Transverse colon (tissue), 4 donors: ENCODE measurements around the gene SNPH.

Experiments used
- POLR2A ChIP-seq: fragments of 450-650 bp; IDR thresholded peaks from one replicate; pipeline ENCODE4 v1.6.1; 2016; ENCODE audit warnings: antibody characterized with exemption, mild to moderate bottlenecking, moderate library complexity
- POLR2AphosphoS5 ChIP-seq, 3 donors: sonication (generic); formaldehyde crosslinking; IDR thresholded peaks; one replicate each; pipeline ENCODE4 v1.6.1; 2016; ENCODE audit warnings: antibody characterized with exemption in 3 of 3
- TF ChIP-seq, protein P1 (sequence below), 5 experiments: fragments of 200-600 bp in 3 of 5; fragments of 450-650 bp in 2 of 5; sonication (generic) in 3 of 5; IDR thresholded peaks; 1 replicate in 2 of 5; 2 replicates in 3 of 5; pipeline ENCODE4 v1.5.1; 2016 to 2017; ENCODE audit warnings: antibody characterized with exemption in 5 of 5, inconsistent platforms in 3 of 5, mild to moderate bottlenecking in 2 of 5, moderate library complexity in 1 of 5

DNA sequence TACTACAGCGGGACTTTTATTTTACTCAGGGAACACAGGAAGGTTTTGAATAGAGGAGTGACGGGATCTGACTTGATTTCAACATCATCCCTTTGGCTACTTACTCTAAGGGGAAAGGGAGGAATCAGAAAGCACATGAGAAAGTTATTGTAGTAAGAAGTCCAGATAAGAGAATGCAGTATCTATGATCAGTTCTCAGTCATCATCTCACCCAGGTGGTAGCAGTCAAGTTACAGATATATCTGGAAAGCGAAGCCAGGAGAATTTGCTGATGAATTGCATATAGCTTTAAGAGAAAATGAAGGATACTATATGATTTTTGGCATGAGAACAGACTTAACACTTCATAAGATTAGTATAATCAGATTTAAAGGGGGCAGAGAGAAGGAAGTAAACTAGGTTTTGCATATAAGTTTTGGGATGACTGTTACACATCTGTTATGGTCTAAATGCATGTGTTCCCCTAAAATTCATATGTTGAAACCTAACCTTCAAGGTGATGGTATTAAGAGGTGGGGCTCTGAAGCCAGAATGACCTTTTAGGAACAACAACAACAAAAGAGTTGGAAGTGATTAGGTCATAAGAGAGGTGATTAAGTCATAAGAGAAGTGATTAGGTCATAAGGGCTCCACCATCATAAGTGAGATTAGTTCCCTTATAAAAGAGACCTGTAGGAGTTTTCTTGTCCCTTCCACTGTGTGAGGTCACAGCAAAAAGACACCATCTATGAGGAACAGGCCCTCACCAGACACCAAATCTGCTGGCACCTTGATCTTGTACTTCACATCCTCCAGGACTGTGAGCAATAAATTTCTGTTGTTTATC, 33.6 kb upstream of the SNPH start:
- TF ChIP-seq, protein P1, sequence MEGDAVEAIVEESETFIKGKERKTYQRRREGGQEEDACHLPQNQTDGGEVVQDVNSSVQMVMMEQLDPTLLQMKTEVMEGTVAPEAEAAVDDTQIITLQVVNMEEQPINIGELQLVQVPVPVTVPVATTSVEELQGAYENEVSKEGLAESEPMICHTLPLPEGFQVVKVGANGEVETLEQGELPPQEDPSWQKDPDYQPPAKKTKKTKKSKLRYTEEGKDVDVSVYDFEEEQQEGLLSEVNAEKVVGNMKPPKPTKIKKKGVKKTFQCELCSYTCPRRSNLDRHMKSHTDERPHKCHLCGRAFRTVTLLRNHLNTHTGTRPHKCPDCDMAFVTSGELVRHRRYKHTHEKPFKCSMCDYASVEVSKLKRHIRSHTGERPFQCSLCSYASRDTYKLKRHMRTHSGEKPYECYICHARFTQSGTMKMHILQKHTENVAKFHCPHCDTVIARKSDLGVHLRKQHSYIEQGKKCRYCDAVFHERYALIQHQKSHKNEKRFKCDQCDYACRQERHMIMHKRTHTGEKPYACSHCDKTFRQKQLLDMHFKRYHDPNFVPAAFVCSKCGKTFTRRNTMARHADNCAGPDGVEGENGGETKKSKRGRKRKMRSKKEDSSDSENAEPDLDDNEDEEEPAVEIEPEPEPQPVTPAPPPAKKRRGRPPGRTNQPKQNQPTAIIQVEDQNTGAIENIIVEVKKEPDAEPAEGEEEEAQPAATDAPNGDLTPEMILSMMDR (IDR thresholded peaks at IDR 0.05): no peak
- TF ChIP-seq POLR2AphosphoS5 (IDR thresholded peaks at IDR 0.05) (no peak), POLR2A (no peak)
